Calu3 (cell line): ENCODE results near the gene LOXL1. TPM values are rescaled to one million over a fixed set of nuclear protein-coding genes. Genes with fewer than 3 reads are reported as not detected.

Source experiments
- BruUV-seq: library from RNA; stranded (reverse); fragments of 400-500 nt; replicated peaks from 2 replicates; lab custom pipeline; 2021; lab: Mats Ljungman, UMichigan
- CTCF ChIA-PET: fragments of 300-600 bp; sonication (Branson Sonifier 250); formaldehyde crosslinking; loops from one replicate; lab custom pipeline; 2022; ENCODE audit warnings: antibody characterized with exemption; lab: Charles Lee
- DNase-seq: peaks from one replicate; pipeline ENCODE4 v3.0.0; 2022
- H3K27ac Mint-ChIP-seq: one replicate; pipeline ENCODE4 v1.8.0; 2022; ENCODE audit warnings: mixed read lengths; ENCODE audit not compliant: unreplicated experiment
- H3K27me3 Mint-ChIP-seq: one replicate; pipeline ENCODE4 v1.8.0; 2022; ENCODE audit warnings: mixed read lengths; ENCODE audit not compliant: unreplicated experiment
- H3K36me3 Mint-ChIP-seq: one replicate; pipeline ENCODE4 v1.8.0; 2022; ENCODE audit warnings: mild to moderate bottlenecking, moderate library complexity, mixed read lengths; ENCODE audit not compliant: insufficient read depth, unreplicated experiment
- H3K4me1 Mint-ChIP-seq: one replicate; pipeline ENCODE4 v1.8.0; 2022; ENCODE audit warnings: mild to moderate bottlenecking, low read depth, mixed read lengths; ENCODE audit not compliant: unreplicated experiment
- H3K4me3 Mint-ChIP-seq: one replicate; pipeline ENCODE4 v1.8.0; 2022; ENCODE audit warnings: mild to moderate bottlenecking, low read depth, moderate library complexity, mixed read lengths; ENCODE audit not compliant: unreplicated experiment
- H3K9me3 Mint-ChIP-seq: one replicate; pipeline ENCODE4 v1.8.0; 2022; ENCODE audit warnings: low read depth, mixed read lengths; ENCODE audit not compliant: unreplicated experiment
- CTCF ChIP-seq: fragments of 200-600 bp; IDR thresholded peaks from one replicate; pipeline ENCODE4 v1.8.0; 2022; ENCODE audit warnings: antibody characterized with exemption; ENCODE audit not compliant: unreplicated experiment
- intact Hi-C: fragments of 100-400 bp; cut with micrococcal nuclease; formaldehyde crosslinking; loops from one replicate; pipeline ENCODE4 v1.10.0; 2022; ENCODE audit not compliant: unreplicated experiment
- total RNA-seq: library from RNA; stranded (reverse); gene quantifications from 2 replicates; pipeline ENCODE4 v1.2.3, GENCODE V29; 2022

Gene LOXL1
- total RNA-seq, 1 experiment from 2014 or later = 2.1 TPM

GRCh38 chr15:73996939-73997338 lies 70.7 kb downstream of the LOXL1 start:
- TF ChIP-seq CTCF = no peak
- H3K9me3 Mint-ChIP-seq = no peaks in the 10 kb centered on the region
- CTCF ChIA-PET = interaction anchor here (0.8 to 1.8 kb wide), 2 partner anchors 10 to 24 kb away, joined by 4 to 6 read pairs; no protein-coding TSS in a partner anchor
- H3K4me3 Mint-ChIP-seq = peak overlapping the region; percentile 88
- peaks cover 52% of the 10 kb centered on the region for H3K4me1 Mint-ChIP-seq
- intact Hi-C loops = no loop called here
- H3K36me3 Mint-ChIP-seq = peaks cover 48% of the 10 kb centered on the region
- H3K27me3 Mint-ChIP-seq = no peaks in the 10 kb centered on the region
- H3K27ac Mint-ChIP-seq = peak overlapping the region; percentile 34
- DNase-seq = no peak
- no TSS peak for BruUV-seq

- Mint-ChIP-seq H3K4me3 (no peak overlapping the region), H3K27ac (no peak overlapping the region), H3K4me1 (peaks cover 44% of the 10 kb centered on the region), H3K36me3 (peaks cover 52% of the 10 kb centered on the region), H3K27me3 (no peaks in the 10 kb centered on the region), H3K9me3 (no peaks in the 10 kb centered on the region)
- intact Hi-C loops = no loop called here
- no peak for TF ChIP-seq CTCF
- DNase-seq = no peak
- CTCF ChIA-PET = interaction anchor here (0.5 kb wide), 1 partner anchor 8 kb away, joined by 5 read pairs; no protein-coding TSS in a partner anchor
- no TSS peak for BruUV-seq
Observed at GRCh38 chr15:73997986-73998385, 71.7 kb downstream of the LOXL1 start.

Other genes with a start within 250 kb of the LOXL1 start
- gene CD276, start 242.1 kb upstream of the LOXL1 start, total RNA-seq = 83.7 and 84.6 TPM in 2 replicates
- not detected in 2 replicates for gene INSYN1, start 173.1 kb upstream of the LOXL1 start, total RNA-seq
- not detected in 2 replicates for gene TBC1D21, start 52.9 kb upstream of the LOXL1 start, total RNA-seq
- 18.3 and 19.7 TPM in 2 replicates for gene STOML1, start 65.8 kb downstream of the LOXL1 start, total RNA-seq
- 120 and 153 TPM in 2 replicates for gene PML, start 68.3 kb downstream of the LOXL1 start, total RNA-seq
- gene GOLGA6A, start 156.1 kb downstream of the LOXL1 start, total RNA-seq = not detected in 2 replicates
- gene ISLR2, start 204.1 kb downstream of the LOXL1 start, total RNA-seq = not detected in 2 replicates
- gene ISLR, start 247.2 kb downstream of the LOXL1 start, total RNA-seq = not detected in 2 replicates